CD4-positive, CD25-positive, alpha-beta regulatory T cell (primary cell): ENCODE measurements around the gene PLA2G5. TPM values are rescaled to one million over a fixed set of nuclear protein-coding genes. Genes with fewer than 3 reads are reported as not detected.
A peak's percentile ranks its signal among the peaks of the same experiment; 100 is the strongest.

ENCODE experiments used
- ATAC-seq, 2 donors: fragments of 150-1000 bp; cut with Tn5 transposase; one replicate each; pipeline ENCODE4 v1.10.0; 2021; ENCODE audit warnings: low read depth in 2 of 2, moderate number of reproducible peaks in 2 of 2, moderate library complexity in 1 of 2
- DNase-seq, 3 donors: peaks; one replicate each; pipeline versions ENCODE4 v3.0.0 to v3.0.0-alpha.2; 2012 to 2022; ENCODE audit warnings: mixed read lengths in 1 of 3
- H3K27ac ChIP-seq: one replicate; pipeline ENCODE4 v1.7.0; 2013; ENCODE audit warnings: mild to moderate bottlenecking, low read length; ENCODE audit not compliant: insufficient read depth, poor library complexity, severe bottlenecking
- H3K27me3 ChIP-seq: one replicate; pipeline ENCODE4 v1.7.0; 2013; ENCODE audit warnings: low read length; ENCODE audit not compliant: control insufficient read depth, insufficient read depth
- H3K36me3 ChIP-seq: one replicate; pipeline ENCODE4 v1.7.0; 2013; ENCODE audit warnings: mild to moderate bottlenecking, low read length, moderate library complexity; ENCODE audit not compliant: control insufficient read depth, insufficient read depth
- H3K4me1 ChIP-seq: 2 replicates; pipeline ENCODE4 v1.7.0; 2013; ENCODE audit warnings: mild to moderate bottlenecking, low read length; ENCODE audit not compliant: insufficient read depth, control insufficient read depth, poor library complexity, severe bottlenecking
- H3K4me3 ChIP-seq: one replicate; pipeline ENCODE4 v1.7.0; 2013; ENCODE audit warnings: low read depth, mild to moderate bottlenecking, low read length, moderate library complexity
- H3K9me3 ChIP-seq, 2 experiments: 1 replicate in 1 of 2; 2 replicates in 1 of 2; pipeline ENCODE4 v1.7.0; 2013; ENCODE audit warnings: low read length in 2 of 2, mild to moderate bottlenecking in 1 of 2, moderate library complexity in 1 of 2; ENCODE audit not compliant: control insufficient read depth in 2 of 2
- H3K27ac Mint-ChIP-seq, 3 donors: one replicate each; pipeline ENCODE4 v1.8.0; 2020 to 2022; ENCODE audit warnings: mild to moderate bottlenecking in 3 of 3, mixed read lengths in 3 of 3, moderate library complexity in 2 of 3
- H3K27me3 Mint-ChIP-seq: one replicate; pipeline ENCODE4 v1.8.0; 2022; ENCODE audit warnings: mild to moderate bottlenecking, mixed read lengths
- H3K36me3 Mint-ChIP-seq: one replicate; pipeline ENCODE4 v1.8.0; 2020; ENCODE audit warnings: mixed read lengths
- H3K4me1 Mint-ChIP-seq, 4 donors: one replicate each; pipeline ENCODE4 v1.8.0; 2020 to 2022; ENCODE audit warnings: mixed read lengths in 4 of 4, mild to moderate bottlenecking in 1 of 4
- H3K4me3 Mint-ChIP-seq, 4 donors: one replicate each; pipeline ENCODE4 v1.8.0; 2020 to 2022; ENCODE audit warnings: mild to moderate bottlenecking in 4 of 4, mixed read lengths in 4 of 4, moderate library complexity in 3 of 4
- H3K9me3 Mint-ChIP-seq, 7 donors: one replicate each; pipeline ENCODE4 v1.8.0; 2020 to 2022; ENCODE audit warnings: mixed read lengths in 7 of 7, mild to moderate bottlenecking in 3 of 7, moderate library complexity in 2 of 7
- polyA plus RNA-seq, 4 donors: library from polyadenylated mRNA; unstranded; fragments of 300-500 nt; fragmentation: Illumina TruSeq; gene quantifications; one replicate each; pipeline ENCODE4 v1.2.3, GENCODE V29; 2021
- total RNA-seq: library from RNA; stranded (reverse); gene quantifications from one replicate; pipeline ENCODE4 v1.2.3, GENCODE V29; 2022

PLA2G5 gene
- total and polyA plus RNA-seq, 5 donors from 2014 or later, result not detected

DNA sequence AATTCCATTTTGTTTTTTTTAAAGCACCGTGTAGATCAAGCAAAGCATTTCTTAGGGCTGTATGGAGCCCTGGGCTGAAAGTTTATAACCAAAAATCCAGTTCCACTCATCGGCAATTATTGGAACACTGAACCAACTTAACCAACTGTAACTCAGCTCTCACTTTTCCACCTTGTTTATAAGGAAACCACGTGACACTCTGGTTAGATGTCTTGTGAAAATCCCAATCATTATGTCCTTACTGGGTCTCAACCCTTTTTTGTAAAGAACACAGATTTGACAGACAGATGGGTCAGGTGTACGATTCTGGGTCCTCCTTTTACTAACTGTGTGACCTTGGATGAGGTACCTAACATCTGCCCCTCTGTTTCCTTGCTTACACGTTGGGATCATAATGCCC, 6.2 kb downstream of the PLA2G5 start:
- Histone ChIP-seq H3K9me3 (no peaks in the 10 kb centered on the region), H3K27me3 (peaks cover 5% of the 10 kb centered on the region), H3K4me1 (no peaks in the 10 kb centered on the region), H3K4me3 (no peak overlapping the region), H3K27ac (no peak overlapping the region), H3K36me3 (no peaks in the 10 kb centered on the region)
- peaks cover 27% of the 10 kb centered on the region for H3K27me3 Mint-ChIP-seq
- no peaks in the 10 kb centered on the region for H3K36me3 Mint-ChIP-seq
- no peak overlapping the region for H3K27ac Mint-ChIP-seq
- peaks cover 0 to 2% (median under 1%) of the 10 kb centered on the region in 4 donors for H3K4me1 Mint-ChIP-seq
- H3K4me3 Mint-ChIP-seq, result no peak overlapping the region
- DNase-seq (no peak), ATAC-seq (no peak)
- no peaks in the 10 kb centered on the region for H3K9me3 Mint-ChIP-seq

DNA sequence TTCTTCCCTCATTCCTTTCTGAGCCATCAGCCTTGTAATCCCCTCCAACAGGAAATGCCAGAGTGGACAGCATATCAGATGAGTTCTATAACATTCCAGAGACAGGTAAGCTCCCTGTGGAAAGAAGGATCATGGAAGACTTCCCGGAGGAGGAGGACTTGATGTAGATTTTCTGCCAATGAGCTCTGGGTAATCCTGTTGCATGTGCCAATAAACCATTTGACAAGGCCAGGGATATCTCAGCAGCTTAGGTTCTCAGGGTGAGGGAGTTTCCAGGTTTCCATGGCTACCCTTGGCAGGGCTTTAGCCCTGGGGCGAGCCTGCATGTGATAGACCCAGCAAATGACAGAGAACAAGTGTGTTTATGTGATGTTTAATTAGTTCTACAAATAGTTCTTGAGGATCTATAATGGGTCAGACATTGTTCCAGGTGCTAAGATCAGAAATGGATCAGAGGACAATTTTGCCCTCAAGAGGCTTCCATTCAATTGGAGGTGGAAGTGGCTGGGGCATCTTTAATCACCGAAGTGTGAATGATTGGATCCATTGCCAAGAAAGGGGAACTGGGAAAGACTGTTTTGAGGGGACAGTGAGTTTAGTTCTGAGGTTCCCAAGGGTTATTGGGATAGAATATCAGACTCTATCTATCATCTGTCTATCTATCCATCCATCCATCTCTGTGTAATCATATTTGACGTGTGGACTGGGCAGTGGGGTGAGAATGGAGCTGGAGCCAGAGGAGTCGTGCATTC, 6.9 kb downstream of the PLA2G5 start:
- H3K4me3 ChIP-seq, result no peak overlapping the region
- Mint-ChIP-seq H3K4me3 (no peak overlapping the region), H3K9me3 (no peaks in the 10 kb centered on the region), H3K27me3 (peaks cover 28% of the 10 kb centered on the region), H3K27ac (no peak overlapping the region), H3K4me1 (peaks cover 0 to 2% (median under 1%) of the 10 kb centered on the region in 4 donors), H3K36me3 (no peaks in the 10 kb centered on the region)
- no peaks in the 10 kb centered on the region for H3K36me3 ChIP-seq
- no peak for DNase-seq
- no peaks in the 10 kb centered on the region for H3K4me1 ChIP-seq
- no peak for ATAC-seq
- H3K27me3 ChIP-seq, result peaks cover 5% of the 10 kb centered on the region
- H3K27ac ChIP-seq, result no peak overlapping the region
- H3K9me3 ChIP-seq, result no peaks in the 10 kb centered on the region

DNA sequence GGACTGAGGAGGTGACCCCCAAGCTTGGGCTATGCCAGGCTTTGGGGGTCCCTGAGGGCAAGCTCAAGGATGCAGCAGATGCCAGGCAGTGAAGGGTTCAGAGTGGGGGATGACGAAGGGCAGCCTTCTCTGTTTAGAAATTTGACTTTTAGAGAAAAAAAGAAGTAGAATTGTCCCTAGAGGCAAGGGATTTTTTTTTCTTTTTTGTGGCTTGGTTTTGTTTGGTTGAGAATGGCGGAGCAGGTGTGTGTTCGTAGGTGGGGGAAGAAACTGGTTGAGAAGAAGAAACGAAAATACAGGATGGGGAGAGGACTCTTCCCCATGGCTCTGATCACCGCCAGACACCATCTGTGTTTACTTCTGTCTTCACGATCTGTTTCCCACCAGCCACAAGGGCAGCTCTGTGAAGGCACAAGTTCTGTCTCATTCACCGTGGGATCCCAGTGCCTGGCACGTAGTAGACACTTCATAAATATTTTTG, 8.2 kb downstream of the PLA2G5 start:
- no peaks in the 10 kb centered on the region for H3K36me3 Mint-ChIP-seq
- Histone ChIP-seq H3K9me3 (no peaks in the 10 kb centered on the region), H3K27me3 (peaks cover 5% of the 10 kb centered on the region), H3K4me1 (no peaks in the 10 kb centered on the region), H3K27ac (no peak overlapping the region), H3K4me3 (no peak overlapping the region), H3K36me3 (no peaks in the 10 kb centered on the region)
- DNase-seq, result no peak
- H3K27ac Mint-ChIP-seq, result peak overlapping the region in 1 of 3 donors; percentile 31
- H3K27me3 Mint-ChIP-seq, result peaks cover 28% of the 10 kb centered on the region
- no peak overlapping the region for H3K4me3 Mint-ChIP-seq
- no peaks in the 10 kb centered on the region for H3K9me3 Mint-ChIP-seq
- ATAC-seq, result no peak
- peaks cover 0 to 2% (median under 1%) of the 10 kb centered on the region in 4 donors for H3K4me1 Mint-ChIP-seq

DNA sequence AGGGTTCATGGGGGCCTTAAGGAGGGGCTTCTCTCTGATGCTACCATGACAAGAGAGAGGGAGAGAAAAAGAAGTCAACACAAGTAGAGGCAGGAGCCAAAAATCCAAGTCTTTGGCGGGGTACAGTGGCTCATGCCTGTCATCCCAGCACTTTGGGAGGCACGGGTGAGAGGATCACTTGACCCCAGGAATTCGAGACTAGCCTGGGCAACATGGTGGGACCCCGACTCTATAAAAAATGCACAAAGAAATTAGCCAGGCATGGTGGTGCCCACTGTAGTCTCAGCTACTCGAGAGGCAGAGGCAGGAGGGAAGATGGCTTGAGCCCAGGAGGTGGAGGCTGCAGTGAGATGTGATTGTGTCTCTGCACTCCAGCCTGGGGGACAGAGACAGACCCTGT, 8.7 kb downstream of the PLA2G5 start:
- H3K27me3 Mint-ChIP-seq, result peaks cover 28% of the 10 kb centered on the region
- H3K27ac ChIP-seq, result no peak overlapping the region

DNA sequence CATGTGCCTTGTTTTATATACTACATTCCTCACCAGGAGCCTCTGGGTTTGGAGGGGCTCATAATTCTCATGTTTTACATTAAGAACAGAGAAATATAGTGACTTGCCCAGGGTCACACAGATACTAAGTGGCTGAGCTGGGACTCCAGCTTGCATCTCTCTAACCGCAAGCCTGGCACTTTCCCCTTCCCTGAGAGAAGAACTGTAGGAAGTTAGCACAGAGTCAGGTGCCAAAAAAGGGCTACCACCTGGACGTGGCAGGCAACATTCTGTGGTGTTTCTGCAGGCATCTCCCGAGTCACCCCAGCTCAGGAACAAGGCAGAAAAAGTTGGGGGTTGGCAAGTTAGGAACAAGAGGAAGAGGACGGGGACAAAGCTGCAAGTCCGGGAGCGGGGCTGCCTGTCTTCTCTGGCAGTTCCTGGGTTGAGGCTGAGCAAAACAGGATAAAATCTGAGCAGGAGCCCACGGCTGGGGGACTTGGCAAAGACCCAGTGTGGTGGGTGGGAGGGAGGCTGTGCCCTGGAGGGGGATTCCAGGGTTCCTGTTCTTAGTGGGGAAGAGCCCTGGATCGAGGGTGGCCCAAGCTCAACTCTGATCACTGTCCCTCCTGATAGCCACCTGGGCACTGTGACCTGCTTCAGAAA, 9.8 kb downstream of the PLA2G5 start:
- Histone ChIP-seq H3K27ac (no peak overlapping the region), H3K27me3 (peaks cover 5% of the 10 kb centered on the region), H3K4me3 (no peak overlapping the region), H3K9me3 (no peaks in the 10 kb centered on the region), H3K36me3 (no peaks in the 10 kb centered on the region), H3K4me1 (no peaks in the 10 kb centered on the region)
- Mint-ChIP-seq H3K27ac (no peak overlapping the region), H3K4me3 (no peak overlapping the region), H3K4me1 (peaks cover 0 to 2% (median under 1%) of the 10 kb centered on the region in 4 donors), H3K36me3 (no peaks in the 10 kb centered on the region), H3K9me3 (no peaks in the 10 kb centered on the region), H3K27me3 (peaks cover 28% of the 10 kb centered on the region)
- no peak for DNase-seq
- no peak for ATAC-seq

More for the DNA sequence above, 8.7 kb downstream of the PLA2G5 start:
- ATAC-seq, result no peak
- Histone ChIP-seq H3K36me3 (no peaks in the 10 kb centered on the region), H3K27me3 (peaks cover 5% of the 10 kb centered on the region), H3K4me1 (no peaks in the 10 kb centered on the region), H3K4me3 (no peak overlapping the region), H3K9me3 (no peaks in the 10 kb centered on the region)
- H3K9me3 Mint-ChIP-seq, result no peaks in the 10 kb centered on the region
- peaks cover 0 to 2% (median under 1%) of the 10 kb centered on the region in 4 donors for H3K4me1 Mint-ChIP-seq
- DNase-seq, result no peak
- H3K36me3 Mint-ChIP-seq, result no peaks in the 10 kb centered on the region
- no peak overlapping the region for H3K4me3 Mint-ChIP-seq
- no peak overlapping the region for H3K27ac Mint-ChIP-seq

DNA sequence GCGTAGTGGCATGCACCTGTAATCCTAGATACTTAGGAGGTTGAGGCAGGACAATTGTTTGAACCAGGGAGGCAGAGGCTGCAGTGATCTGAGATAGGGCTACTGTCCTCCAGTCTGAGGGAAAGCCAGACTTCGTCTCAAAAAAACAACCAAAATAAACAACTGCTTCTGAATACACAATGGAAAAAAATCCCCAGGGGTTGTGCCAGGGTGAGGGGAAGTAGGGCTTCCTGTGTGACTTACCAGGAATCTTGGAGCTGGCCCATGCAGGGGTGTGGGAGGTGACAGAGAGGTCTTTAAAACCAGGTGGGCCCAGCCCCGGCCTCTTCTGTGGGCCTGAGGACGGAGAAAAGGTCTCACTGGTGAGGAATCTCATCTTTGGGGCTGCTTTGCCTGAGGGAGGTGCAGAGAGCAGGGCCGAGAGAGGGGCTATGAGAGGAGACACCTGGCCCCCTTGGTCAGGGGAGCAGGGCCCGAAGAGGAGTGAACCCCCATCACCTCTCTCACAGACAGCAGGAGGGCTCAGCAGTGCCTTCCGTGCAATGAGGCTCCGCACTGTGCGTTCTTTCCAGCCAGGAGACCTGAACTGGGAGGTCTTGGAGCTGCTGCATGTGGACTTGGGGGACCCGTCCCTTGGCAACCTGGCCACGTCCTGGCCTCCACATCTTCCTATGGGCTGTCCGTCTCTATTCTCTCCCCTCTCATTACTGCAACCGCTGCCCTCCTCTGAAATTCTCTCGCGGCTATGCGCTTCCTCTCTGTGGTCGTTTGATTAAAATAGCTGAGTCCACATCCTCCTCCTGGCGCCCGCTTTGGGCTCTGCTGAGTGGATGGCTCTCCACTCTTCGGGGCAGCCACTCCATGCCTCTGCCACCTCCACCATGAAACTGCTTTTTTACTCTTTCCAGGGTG, 10.7 kb downstream of the PLA2G5 start:
- DNase-seq (peak in 1 of 3 donors; percentile 5), ATAC-seq (no peak)
- Histone ChIP-seq H3K4me1 (no peaks in the 10 kb centered on the region), H3K4me3 (no peak overlapping the region), H3K27ac (no peak overlapping the region), H3K36me3 (no peaks in the 10 kb centered on the region), H3K27me3 (peaks cover 5% of the 10 kb centered on the region), H3K9me3 (no peaks in the 10 kb centered on the region)
- no peaks in the 10 kb centered on the region for H3K36me3 Mint-ChIP-seq
- peaks cover 28% of the 10 kb centered on the region for H3K27me3 Mint-ChIP-seq
- H3K9me3 Mint-ChIP-seq, result no peaks in the 10 kb centered on the region
- H3K4me3 Mint-ChIP-seq, result no peak overlapping the region
- H3K27ac Mint-ChIP-seq, result no peak overlapping the region
- H3K4me1 Mint-ChIP-seq, result peaks cover 0 to 2% (median under 1%) of the 10 kb centered on the region in 4 donors

DNA sequence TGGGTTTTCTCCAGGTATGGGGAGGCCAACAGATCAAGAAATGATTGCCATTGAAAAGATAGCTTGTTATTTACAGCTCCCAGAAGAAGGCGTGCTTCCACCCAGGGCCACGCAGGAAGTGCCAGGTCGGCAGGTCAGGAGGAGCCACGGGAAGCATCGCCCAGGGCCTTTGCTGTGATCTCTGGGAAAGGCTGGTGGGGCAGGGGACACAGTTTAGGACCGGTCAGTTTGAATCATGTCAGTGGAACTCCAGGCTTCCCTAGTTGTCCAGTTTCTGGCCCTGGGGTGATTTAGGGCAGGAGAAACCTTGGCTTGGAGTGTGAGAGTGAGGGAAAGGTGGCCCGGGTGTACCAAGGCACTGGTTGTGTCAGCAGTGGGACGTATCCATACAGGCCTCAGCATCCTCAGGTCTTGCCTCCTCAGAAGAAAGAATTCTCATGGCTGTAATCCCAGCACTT, 11.4 kb downstream of the PLA2G5 start:
- H3K4me3 Mint-ChIP-seq, result no peak overlapping the region

More for the DNA sequence above, 11.4 kb downstream of the PLA2G5 start:
- Histone ChIP-seq H3K4me1 (no peaks in the 10 kb centered on the region), H3K4me3 (no peak overlapping the region), H3K27me3 (peaks cover 5% of the 10 kb centered on the region), H3K36me3 (no peaks in the 10 kb centered on the region), H3K27ac (no peak overlapping the region), H3K9me3 (no peaks in the 10 kb centered on the region)
- peaks cover 0 to 2% (median under 1%) of the 10 kb centered on the region in 4 donors for H3K4me1 Mint-ChIP-seq
- DNase-seq (no peak), ATAC-seq (no peak)
- no peaks in the 10 kb centered on the region for H3K36me3 Mint-ChIP-seq
- H3K27me3 Mint-ChIP-seq, result peaks cover 28% of the 10 kb centered on the region
- H3K9me3 Mint-ChIP-seq, result no peaks in the 10 kb centered on the region
- no peak overlapping the region for H3K27ac Mint-ChIP-seq
